AG04450 (cell line): ENCODE measurements around the gene TGFBR1. TPM values are rescaled to one million over a fixed set of nuclear protein-coding genes. Genes with fewer than 3 reads are reported as not detected.

ENCODE experiments used
- CTCF ChIA-PET: fragments of 300-600, 350-600 bp; formaldehyde crosslinking; extraction: SDS; loops from one replicate; lab custom pipeline; 2022; ENCODE audit warnings: antibody characterized with exemption, inconsistent platforms; lab: Charles Lee
- POLR2A ChIA-PET: fragments of 350-600 bp; formaldehyde crosslinking; extraction: SDS; loops from one replicate; lab custom pipeline; 2021; ENCODE audit warnings: antibody characterized with exemption, inconsistent platforms; lab: Yijun Ruan, JAX
- DNase-seq: peaks from one replicate; pipeline ENCODE4 v3.0.0-alpha.2; 2011; ENCODE audit warnings: low read depth, low spot score
- H3K27ac ChIP-seq: one replicate; pipeline ENCODE4 v1.5.1; 2012; ENCODE audit warnings: low read depth, low read length, control low read depth
- H3K27me3 ChIP-seq: one replicate; pipeline ENCODE4 v1.6.0; 2012; ENCODE audit warnings: low read length; ENCODE audit not compliant: control insufficient read depth, insufficient read depth
- H3K4me3 ChIP-seq: 2 replicates; pipeline ENCODE4 v1.5.1; 2011; ENCODE audit warnings: mild to moderate bottlenecking, low read depth, low read length, control low read depth
- H3K9me3 ChIP-seq: 2 replicates; pipeline ENCODE4 v1.5.1; 2012; ENCODE audit warnings: low read length; ENCODE audit not compliant: control insufficient read depth, insufficient read depth
- CTCF ChIP-seq: IDR thresholded peaks from 2 replicates; pipeline ENCODE4 v1.5.1; 2011; ENCODE audit warnings: low read depth, low read length, control low read depth, inconsistent platforms
- polyA plus RNA-seq: library from polyadenylated mRNA; depleted of rRNA; stranded (reverse); fragments of >200 nt; gene quantifications from 2 replicates; pipeline ENCODE4 v1.2.3, GENCODE V29; 2011; rRNA removed
- small RNA-seq: library from RNA; depleted of rRNA; stranded (forward); fragments of <200 nt; gene quantifications from one replicate; pipeline ENCODE3, GENCODE V24; 2012; ENCODE audit warnings: low read depth; ENCODE audit not compliant: insufficient read length

The TGFBR1 gene
- polyA plus RNA-seq, 1 experiment = 86.3 TPM

GRCh38 chr9:99197987-99198386 lies 93.1 kb downstream of the TGFBR1 start:
- Histone ChIP-seq H3K4me3 (no peak overlapping the region), H3K27me3 (peaks cover 12% of the 10 kb centered on the region), H3K27ac (no peak overlapping the region), H3K9me3 (no peaks in the 10 kb centered on the region)
- no peak for DNase-seq
- ChIA-PET CTCF (interaction anchor here (0.8 to 5.7 kb wide), 3 partner anchors 14 to 19 kb away, joined by 3 to 43 read pairs (median 5); no protein-coding TSS in a partner anchor), POLR2A (no interaction called here)
- TF ChIP-seq CTCF = no peak

GRCh38 chr9:99199938-99200539 lies 95.1 kb downstream of the TGFBR1 start:
- H3K9me3 ChIP-seq = no peaks in the 10 kb centered on the region
- POLR2A ChIA-PET = no interaction called here
- CTCF ChIA-PET = no interaction called here
- TF ChIP-seq CTCF = no peak
- H3K4me3 ChIP-seq = no peak overlapping the region
- DNase-seq = no peak
- H3K27ac ChIP-seq = no peak overlapping the region
- peaks cover 12% of the 10 kb centered on the region for H3K27me3 ChIP-seq

- Histone ChIP-seq H3K27ac (no peak overlapping the region), H3K9me3 (no peaks in the 10 kb centered on the region), H3K27me3 (peaks cover 12% of the 10 kb centered on the region), H3K4me3 (no peak overlapping the region)
- ChIA-PET POLR2A (no interaction called here), CTCF (interaction anchor here (0.9 to 1.2 kb wide), 3 partner anchors 17 to 354 kb away, joined by 3 to 6 read pairs (median 4); no protein-coding TSS in a partner anchor)
- no peak for DNase-seq
- TF ChIP-seq CTCF = no peak
These were observed 96.7 kb downstream of the TGFBR1 start for GRCh38 chr9:99201603-99202002.

Small RNA genes lying within 50 kb of the gene (small RNA-seq; reads per million reads assigned to genes)
- not detected for gene RN7SL794P
- not detected for gene RNA5SP290

Other genes starting within 250 kb of the TGFBR1 start
- gene COL15A1, start 161.2 kb upstream of the TGFBR1 start, polyA plus RNA-seq = 3.0 and 3.2 TPM in 2 replicates
- gene ALG2, start 116.8 kb downstream of the TGFBR1 start, polyA plus RNA-seq = 55.0 and 61.6 TPM in 2 replicates
- gene SEC61B, start 117.2 kb downstream of the TGFBR1 start, polyA plus RNA-seq = 207 and 221 TPM in 2 replicates